ENCODE data around the gene TNFRSF1A. TPM values are rescaled to one million over a fixed set of nuclear protein-coding genes. Genes with fewer than 3 reads are reported as not detected.

TNFRSF1A gene
- total and polyA plus RNA-seq, 2 of the 13 experiments (the other 11 are each of a cell fraction or from before 2014, with no cell fraction given): 41.5 to 61.2 TPM

DNA sequence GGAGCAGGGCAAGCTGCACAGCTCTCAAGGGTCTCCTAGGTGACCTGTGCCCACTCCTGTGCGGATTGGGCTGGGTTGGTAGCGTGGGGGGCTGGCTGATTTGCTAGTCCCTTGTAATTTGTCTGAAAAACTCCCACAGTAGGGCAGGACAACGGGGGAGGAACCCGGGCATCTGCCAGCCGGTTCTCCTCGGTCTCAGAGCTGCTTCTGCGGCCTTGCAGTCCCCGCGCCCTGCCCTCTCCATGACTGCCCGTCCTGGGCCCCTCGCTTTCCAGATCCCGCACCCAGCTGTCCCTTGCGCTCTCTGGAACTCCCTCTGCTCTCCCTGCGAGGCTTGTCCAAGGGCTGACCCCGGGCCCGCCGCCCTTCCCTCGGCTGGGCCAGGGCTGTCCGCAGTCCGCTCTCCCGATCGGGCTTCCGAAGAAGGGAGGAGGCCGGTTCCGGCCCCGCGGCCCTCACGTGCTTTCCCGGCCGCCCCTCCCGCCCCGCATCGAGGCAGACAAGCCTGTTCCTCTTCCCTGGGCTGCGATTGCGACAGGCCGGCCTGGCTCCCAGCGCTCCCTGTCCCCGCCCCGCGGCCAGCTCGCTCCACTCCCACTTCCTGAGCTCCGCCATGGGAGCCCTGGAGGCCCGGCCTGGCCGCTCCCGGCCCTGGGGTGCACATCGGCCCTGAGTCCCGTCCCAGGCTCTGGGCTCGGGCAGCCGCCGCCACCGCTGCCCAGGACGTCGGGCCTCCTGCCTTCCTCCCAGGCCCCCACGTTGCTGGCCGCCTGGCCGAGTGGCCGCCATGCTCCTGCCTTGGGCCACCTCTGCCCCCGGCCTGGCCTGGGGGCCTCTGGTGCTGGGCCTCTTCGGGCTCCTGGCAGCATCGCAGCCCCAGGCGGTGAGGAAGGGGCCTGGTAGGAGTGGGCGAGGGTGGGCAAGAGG lies 42.0 kb upstream of the TNFRSF1A start, which contains the start of gene LTBR (continued):
- TF ChIP-seq, protein P1, sequence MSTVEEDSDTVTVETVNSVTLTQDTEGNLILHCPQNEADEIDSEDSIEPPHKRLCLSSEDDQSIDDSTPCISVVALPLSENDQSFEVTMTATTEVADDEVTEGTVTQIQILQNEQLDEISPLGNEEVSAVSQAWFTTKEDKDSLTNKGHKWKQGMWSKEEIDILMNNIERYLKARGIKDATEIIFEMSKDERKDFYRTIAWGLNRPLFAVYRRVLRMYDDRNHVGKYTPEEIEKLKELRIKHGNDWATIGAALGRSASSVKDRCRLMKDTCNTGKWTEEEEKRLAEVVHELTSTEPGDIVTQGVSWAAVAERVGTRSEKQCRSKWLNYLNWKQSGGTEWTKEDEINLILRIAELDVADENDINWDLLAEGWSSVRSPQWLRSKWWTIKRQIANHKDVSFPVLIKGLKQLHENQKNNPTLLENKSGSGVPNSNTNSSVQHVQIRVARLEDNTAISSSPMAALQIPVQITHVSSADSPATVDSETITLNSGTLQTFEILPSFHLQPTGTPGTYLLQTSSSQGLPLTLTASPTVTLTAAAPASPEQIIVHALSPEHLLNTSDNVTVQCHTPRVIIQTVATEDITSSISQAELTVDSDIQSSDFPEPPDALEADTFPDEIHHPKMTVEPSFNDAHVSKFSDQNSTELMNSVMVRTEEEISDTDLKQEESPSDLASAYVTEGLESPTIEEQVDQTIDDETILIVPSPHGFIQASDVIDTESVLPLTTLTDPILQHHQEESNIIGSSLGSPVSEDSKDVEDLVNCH (CRISPR knock-in tag; IDR thresholded peaks at IDR 0.05): 0 out of 2 replicates have a peak, but pooled peaks have one; percentile 76
- TF ChIP-seq XRCC5 (optimal IDR thresholded peaks at IDR 0.05; ENCODE audit: low read length): no peak
- TF ChIP-seq, protein P2, sequence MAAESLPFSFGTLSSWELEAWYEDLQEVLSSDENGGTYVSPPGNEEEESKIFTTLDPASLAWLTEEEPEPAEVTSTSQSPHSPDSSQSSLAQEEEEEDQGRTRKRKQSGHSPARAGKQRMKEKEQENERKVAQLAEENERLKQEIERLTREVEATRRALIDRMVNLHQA (CRISPR knock-in tag; IDR thresholded peaks at IDR 0.05): no peak
- TF ChIP-seq WIZ (CRISPR knock-in tag; IDR thresholded peaks at IDR 0.05): 0 out of 2 replicates have a peak, but pooled peaks have one; percentile 46
- TF ChIP-seq NFE2L1 (CRISPR knock-in tag; IDR thresholded peaks at IDR 0.05; ENCODE audit: borderline replicate concordance): no peak
- TF ChIP-seq, protein P3, sequence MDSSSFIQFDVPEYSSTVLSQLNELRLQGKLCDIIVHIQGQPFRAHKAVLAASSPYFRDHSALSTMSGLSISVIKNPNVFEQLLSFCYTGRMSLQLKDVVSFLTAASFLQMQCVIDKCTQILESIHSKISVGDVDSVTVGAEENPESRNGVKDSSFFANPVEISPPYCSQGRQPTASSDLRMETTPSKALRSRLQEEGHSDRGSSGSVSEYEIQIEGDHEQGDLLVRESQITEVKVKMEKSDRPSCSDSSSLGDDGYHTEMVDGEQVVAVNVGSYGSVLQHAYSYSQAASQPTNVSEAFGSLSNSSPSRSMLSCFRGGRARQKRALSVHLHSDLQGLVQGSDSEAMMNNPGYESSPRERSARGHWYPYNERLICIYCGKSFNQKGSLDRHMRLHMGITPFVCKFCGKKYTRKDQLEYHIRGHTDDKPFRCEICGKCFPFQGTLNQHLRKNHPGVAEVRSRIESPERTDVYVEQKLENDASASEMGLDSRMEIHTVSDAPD (CRISPR knock-in tag; IDR thresholded peaks at IDR 0.05): 0 out of 2 replicates have a peak, but pooled peaks have one; percentile 87
- TF ChIP-seq RXRB (CRISPR knock-in tag; IDR thresholded peaks at IDR 0.05; ENCODE audit: borderline replicate concordance): peak; percentile 77
- TF ChIP-seq, protein P4, sequence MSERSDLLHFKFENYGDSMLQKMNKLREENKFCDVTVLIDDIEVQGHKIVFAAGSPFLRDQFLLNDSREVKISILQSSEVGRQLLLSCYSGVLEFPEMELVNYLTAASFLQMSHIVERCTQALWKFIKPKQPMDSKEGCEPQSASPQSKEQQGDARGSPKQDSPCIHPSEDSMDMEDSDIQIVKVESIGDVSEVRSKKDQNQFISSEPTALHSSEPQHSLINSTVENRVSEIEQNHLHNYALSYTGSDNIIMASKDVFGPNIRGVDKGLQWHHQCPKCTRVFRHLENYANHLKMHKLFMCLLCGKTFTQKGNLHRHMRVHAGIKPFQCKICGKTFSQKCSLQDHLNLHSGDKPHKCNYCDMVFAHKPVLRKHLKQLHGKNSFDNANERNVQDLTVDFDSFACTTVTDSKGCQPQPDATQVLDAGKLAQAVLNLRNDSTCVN (CRISPR knock-in tag; IDR thresholded peaks at IDR 0.05; ENCODE audit: borderline replicate concordance): 0 out of 2 replicates have a peak, but pooled peaks have one; percentile 69
- peak; percentile 84; the same call in 1 of the 2 replicates for TF ChIP-seq ZNF350 (CRISPR knock-in tag; IDR thresholded peaks at IDR 0.05; ENCODE audit: borderline replicate concordance, low read depth)
- no peak for TF ChIP-seq ZNF577 (CRISPR knock-in tag; IDR thresholded peaks at IDR 0.05; ENCODE audit: borderline replicate concordance, low read depth)
- TF ChIP-seq EED (CRISPR knock-in tag; IDR thresholded peaks at IDR 0.05): peak; percentile 77
- peak; percentile 68 for TF ChIP-seq KMT2A (CRISPR knock-in tag; IDR thresholded peaks at IDR 0.05)
- TF ChIP-seq ZNF562 (CRISPR knock-in tag; IDR thresholded peaks at IDR 0.05; ENCODE audit: borderline replicate concordance): 0 out of 2 replicates have a peak, but pooled peaks have one; percentile 31
- TF ChIP-seq ZNF841 (CRISPR knock-in tag; IDR thresholded peaks at IDR 0.05; ENCODE audit: borderline replicate concordance): no peak; the same call in 1 of the 2 replicates
- no peak for TF ChIP-seq NONO (IDR thresholded peaks at IDR 0.05)
- TF ChIP-seq NONO (CRISPR knock-in tag; conservative IDR thresholded peaks at IDR 0.05): peak; percentile 81; the same call in 1 of the 2 replicates
- peak; percentile 5; the same call in 1 of the 2 replicates for TF ChIP-seq ZNF234 (CRISPR knock-in tag; conservative IDR thresholded peaks at IDR 0.05)
- no peak for TF ChIP-seq HNF4G (IDR thresholded peaks at IDR 0.05; ENCODE audit: borderline replicate concordance, low read depth, low read length)
- peak; percentile 82; the same call in 1 of the 2 replicates for TF ChIP-seq HNF4G (CRISPR knock-in tag; IDR thresholded peaks at IDR 0.05; ENCODE audit: borderline replicate concordance, low read depth)
- peak; percentile 86; the same call in 1 of the 2 replicates for TF ChIP-seq ZIK1 (CRISPR knock-in tag; IDR thresholded peaks at IDR 0.05; ENCODE audit: borderline replicate concordance, low read depth)
